ENCODE results near the gene BASP1.
"Not testable (repeated sequence)": the region's sequence is repeated elsewhere in the genome, so short reads cannot be mapped to it uniquely, and the experiment has no call there.

BASP1 gene

DNA sequence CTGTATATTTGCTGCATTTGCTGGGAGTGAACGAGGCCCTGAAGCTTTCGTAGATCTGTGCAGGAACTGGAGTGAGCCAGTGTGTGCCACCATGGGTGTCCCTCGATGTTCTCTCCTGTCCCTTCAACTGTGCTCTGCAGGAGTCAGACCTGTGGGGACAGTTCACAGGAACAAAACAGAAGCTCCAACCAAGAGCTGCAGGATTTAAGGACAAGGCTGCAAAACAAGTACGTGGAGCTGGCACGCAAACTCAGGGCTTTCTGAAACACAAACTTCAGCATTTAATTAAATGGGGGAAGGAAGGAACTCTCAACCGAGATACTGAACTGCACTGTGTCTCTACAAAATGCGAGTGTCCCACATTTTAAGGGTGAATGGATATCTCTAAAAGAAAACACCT is 24.2 kb downstream of the BASP1 start:
- Histone ChIP-seq H2BK15ac (ENCODE audit: low read length) (no peak overlapping the region), H3K4me2 (ENCODE audit: insufficient read depth, low read length, poor library complexity, severe bottlenecking) (no peak overlapping the region), H2BK120ac (ENCODE audit: low read depth, low read length) (no peak overlapping the region), H3K14ac (ENCODE audit: low read length) (no peak overlapping the region), H3K27me3 (ENCODE audit: control insufficient read depth in 3 of 3, insufficient read depth in 3 of 3, low read depth in 1 of 3, low read length in 3 of 3) (peaks cover 0 to 2% (median 0%) of the 10 kb centered on the region in 3 experiments), H2BK5ac (ENCODE audit: low read length) (no peak overlapping the region), H2AK5ac (ENCODE audit: low read depth, low read length) (no peak overlapping the region), H3K9me3 (replicated peaks in 1 of 2; ENCODE audit: control insufficient read depth in 2 of 2, insufficient read depth in 1 of 2, low read depth in 1 of 2, low read length in 2 of 2) (no peaks in the 10 kb centered on the region), H3K23ac (ENCODE audit: low read depth, low read length, poor library complexity) (no peak overlapping the region), H3K4me3 (ENCODE audit: low read length in 2 of 2) (no peak overlapping the region), H3K18ac (ENCODE audit: low read length) (no peak overlapping the region), H3K4ac (ENCODE audit: low read length) (no peak overlapping the region), H3K36me3 (replicated peaks in 1 of 2; ENCODE audit: control insufficient read depth in 2 of 2, insufficient read depth in 2 of 2, low read length in 2 of 2) (peaks cover 5 to 39% of the 10 kb centered on the region in 2 donors), H3K4me1 (ENCODE audit: control insufficient read depth in 2 of 2, insufficient read depth in 1 of 2, low read depth in 1 of 2, low read length in 2 of 2) (peaks cover 0 to 6% of the 10 kb centered on the region in 2 donors), H4K8ac (ENCODE audit: low read depth, low read length) (no peak overlapping the region), H3K27ac (replicated peaks; ENCODE audit: low read length) (no peak overlapping the region), H4K91ac (ENCODE audit: low read depth, low read length, poor library complexity) (no peak overlapping the region), H2AFZ (ENCODE audit: low read length) (no peak overlapping the region), H3K9ac (ENCODE audit: low read depth, low read length, poor library complexity) (no peak overlapping the region), H2BK12ac (ENCODE audit: low read length) (no peak overlapping the region), H3K79me1 (ENCODE audit: low read depth, low read length) (peaks cover 3% of the 10 kb centered on the region)
- WGBS, 2 donors (ENCODE audit: extremely low coverage in 2 of 2, insufficient read length in 2 of 2, insufficient replicate concordance in 1 of 2) = no CpG with 5 or more reads among the region's 7 CpGs
- DNase-seq (ENCODE audit: low spot score) = no peak

DNA sequence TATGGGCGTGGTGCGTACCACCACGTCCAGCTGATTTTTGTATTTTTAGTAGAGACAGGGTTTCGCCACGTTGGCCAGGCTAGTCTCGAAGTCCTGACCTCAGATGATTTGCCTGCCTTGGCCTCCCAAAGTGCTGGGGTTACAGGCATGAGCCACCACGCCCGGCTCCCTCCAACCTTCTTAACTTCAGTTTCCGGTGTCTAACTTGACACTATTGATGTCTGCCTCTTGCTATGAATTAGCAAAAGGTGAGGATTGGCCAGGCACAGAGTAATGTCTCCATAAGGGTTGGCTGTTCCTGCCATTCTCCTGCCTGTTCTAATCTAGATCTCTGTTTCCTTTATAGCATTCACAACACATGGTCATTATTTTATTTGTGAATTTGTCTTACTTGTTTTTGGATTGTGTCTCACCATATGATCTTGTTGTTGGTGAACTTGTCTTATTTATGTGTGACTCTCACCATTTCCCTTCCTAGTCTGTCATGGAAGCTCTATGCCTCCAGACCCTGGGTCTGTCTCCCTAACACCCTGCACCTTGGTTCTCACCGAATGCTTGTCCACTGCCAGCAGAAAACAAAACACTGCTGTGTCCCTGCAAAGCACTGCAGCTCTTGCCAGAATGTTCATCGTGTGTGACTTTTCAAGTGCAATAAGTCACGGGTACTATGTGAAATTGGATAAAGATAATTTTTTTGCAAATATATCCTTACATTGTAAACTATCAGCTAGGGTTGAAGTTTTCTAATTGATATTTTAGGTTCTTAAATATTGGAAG is 26.0 kb downstream of the BASP1 start:
- Histone ChIP-seq H4K8ac (ENCODE audit: low read depth, low read length) (no peak overlapping the region), H2AK5ac (ENCODE audit: low read depth, low read length) (no peak overlapping the region), H3K4me1 (ENCODE audit: control insufficient read depth in 2 of 2, insufficient read depth in 1 of 2, low read depth in 1 of 2, low read length in 2 of 2) (peaks cover 0 to 6% of the 10 kb centered on the region in 2 donors), H4K91ac (ENCODE audit: low read depth, low read length, poor library complexity) (no peak overlapping the region), H3K9ac (ENCODE audit: low read depth, low read length, poor library complexity) (no peak overlapping the region), H3K27ac (replicated peaks; ENCODE audit: low read length) (peak overlapping the region; percentile 18), H2BK12ac (ENCODE audit: low read length) (no peak overlapping the region), H3K4ac (ENCODE audit: low read length) (no peak overlapping the region), H3K23ac (ENCODE audit: low read depth, low read length, poor library complexity) (no peak overlapping the region), H2BK120ac (ENCODE audit: low read depth, low read length) (no peak overlapping the region), H3K79me1 (ENCODE audit: low read depth, low read length) (peaks cover 3% of the 10 kb centered on the region), H3K4me2 (ENCODE audit: insufficient read depth, low read length, poor library complexity, severe bottlenecking) (no peak overlapping the region), H3K9me3 (replicated peaks in 1 of 2; ENCODE audit: control insufficient read depth in 2 of 2, insufficient read depth in 1 of 2, low read depth in 1 of 2, low read length in 2 of 2) (no peaks in the 10 kb centered on the region), H2AFZ (ENCODE audit: low read length) (no peak overlapping the region), H3K36me3 (replicated peaks in 1 of 2; ENCODE audit: control insufficient read depth in 2 of 2, insufficient read depth in 2 of 2, low read length in 2 of 2) (peaks cover 8 to 43% of the 10 kb centered on the region in 2 donors), H3K18ac (ENCODE audit: low read length) (no peak overlapping the region), H3K4me3 (ENCODE audit: low read length in 2 of 2) (no peak overlapping the region), H2BK15ac (ENCODE audit: low read length) (no peak overlapping the region), H3K14ac (ENCODE audit: low read length) (no peak overlapping the region), H3K27me3 (ENCODE audit: control insufficient read depth in 3 of 3, insufficient read depth in 3 of 3, low read depth in 1 of 3, low read length in 3 of 3) (peaks cover 0 to 2% (median 0%) of the 10 kb centered on the region in 3 experiments), H2BK5ac (ENCODE audit: low read length) (no peak overlapping the region)
- DNase-seq (ENCODE audit: low spot score) = no peak
- WGBS, 2 donors (ENCODE audit: extremely low coverage in 2 of 2, insufficient read length in 2 of 2, insufficient replicate concordance in 1 of 2) = no CpG with 5 or more reads among the region's 12 CpGs

DNA sequence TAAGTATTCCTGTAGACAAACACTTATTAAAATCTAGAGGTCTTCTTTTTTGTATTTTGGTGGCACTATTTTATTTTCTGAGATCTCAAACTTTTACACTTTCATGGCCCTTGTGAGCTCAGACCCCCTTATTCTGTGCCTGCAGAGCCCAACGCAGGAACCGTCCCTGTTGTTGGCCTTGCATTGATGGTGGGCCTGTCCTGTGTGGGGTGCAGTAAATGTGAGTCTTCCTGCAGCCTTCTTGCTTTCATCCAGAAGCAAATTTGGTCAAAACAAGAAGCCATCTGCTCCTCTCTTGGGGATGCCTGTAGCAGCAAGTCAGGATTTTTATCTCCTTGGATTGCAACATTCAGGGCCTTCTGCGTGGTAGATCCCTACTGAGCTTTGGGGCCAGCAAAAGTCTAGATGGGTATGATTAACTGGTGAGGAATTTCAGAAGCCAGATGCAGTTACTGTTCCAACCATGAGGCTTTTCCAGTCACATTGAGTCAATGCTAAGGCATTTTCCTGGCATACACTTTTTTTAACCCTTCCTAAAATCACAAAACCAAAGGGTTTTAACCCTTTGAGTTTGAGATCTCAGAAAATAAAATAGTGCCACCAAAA is 31.7 kb downstream of the BASP1 start:
- no CpG with 5 or more reads among the region's 3 CpGs for WGBS, 2 donors (ENCODE audit: extremely low coverage in 2 of 2, insufficient read length in 2 of 2, insufficient replicate concordance in 1 of 2)
- no peak overlapping the region for H3K4ac ChIP-seq (ENCODE audit: low read length)
- no peak overlapping the region for H3K9ac ChIP-seq (ENCODE audit: low read depth, low read length, poor library complexity)
- no peak overlapping the region for H2AFZ ChIP-seq (ENCODE audit: low read length)
- H3K4me2 ChIP-seq (ENCODE audit: insufficient read depth, low read length, poor library complexity, severe bottlenecking) = no peak overlapping the region
- no peak overlapping the region for H2BK15ac ChIP-seq (ENCODE audit: low read length)
- H4K91ac ChIP-seq (ENCODE audit: low read depth, low read length, poor library complexity) = no peak overlapping the region
- H3K4me3 ChIP-seq (ENCODE audit: low read length in 2 of 2) = no peak overlapping the region
- no peak overlapping the region for H2AK5ac ChIP-seq (ENCODE audit: low read depth, low read length)
- no peak overlapping the region for H3K27ac ChIP-seq (replicated peaks; ENCODE audit: low read length)
- H3K14ac ChIP-seq (ENCODE audit: low read length) = no peak overlapping the region
- peaks cover 10 to 67% of the 10 kb centered on the region in 2 donors for H3K36me3 ChIP-seq (replicated peaks in 1 of 2; ENCODE audit: control insufficient read depth in 2 of 2, insufficient read depth in 2 of 2, low read length in 2 of 2)
- no peak overlapping the region for H4K8ac ChIP-seq (ENCODE audit: low read depth, low read length)
- peaks cover 0 to 7% of the 10 kb centered on the region in 2 donors for H3K9me3 ChIP-seq (replicated peaks in 1 of 2; ENCODE audit: control insufficient read depth in 2 of 2, insufficient read depth in 1 of 2, low read depth in 1 of 2, low read length in 2 of 2)
- no peak overlapping the region for H3K23ac ChIP-seq (ENCODE audit: low read depth, low read length, poor library complexity)
- H3K4me1 ChIP-seq (ENCODE audit: control insufficient read depth in 2 of 2, insufficient read depth in 1 of 2, low read depth in 1 of 2, low read length in 2 of 2) = no peaks in the 10 kb centered on the region
- DNase-seq (ENCODE audit: low spot score) = no peak
- H2BK120ac ChIP-seq (ENCODE audit: low read depth, low read length) = no peak overlapping the region
- no peak overlapping the region for H3K18ac ChIP-seq (ENCODE audit: low read length)
- H3K27me3 ChIP-seq (ENCODE audit: control insufficient read depth in 3 of 3, insufficient read depth in 3 of 3, low read depth in 1 of 3, low read length in 3 of 3) = no peaks in the 10 kb centered on the region
- H3K79me1 ChIP-seq (ENCODE audit: low read depth, low read length) = peaks cover 8% of the 10 kb centered on the region
- H2BK12ac ChIP-seq (ENCODE audit: low read length) = no peak overlapping the region
- H2BK5ac ChIP-seq (ENCODE audit: low read length) = no peak overlapping the region

DNA sequence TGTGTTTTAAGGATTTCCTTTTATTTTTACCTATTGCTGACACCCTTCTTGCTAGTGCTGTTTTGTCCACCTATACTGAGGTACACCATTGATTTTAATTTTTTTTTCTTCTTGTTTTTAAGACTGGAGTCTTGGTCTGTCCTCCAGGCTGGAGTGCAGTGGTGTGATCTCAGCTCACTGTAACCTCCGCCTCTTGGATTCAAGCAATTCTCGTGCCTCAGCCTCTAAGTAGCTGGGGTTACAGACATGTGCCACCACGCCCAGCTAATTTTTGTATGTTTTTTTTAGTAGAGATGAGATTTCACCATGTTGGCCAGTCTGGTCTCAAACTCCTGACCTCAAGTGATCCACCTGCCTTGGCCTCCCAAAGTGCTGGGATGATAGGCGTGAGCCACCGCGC is 32.4 kb downstream of the BASP1 start:
- not testable (repeated sequence) for H2BK15ac ChIP-seq (ENCODE audit: low read length); H3K79me1 ChIP-seq (ENCODE audit: low read depth, low read length); H3K4ac ChIP-seq (ENCODE audit: low read length); DNase-seq (ENCODE audit: low spot score); H2BK5ac ChIP-seq (ENCODE audit: low read length); H3K23ac ChIP-seq (ENCODE audit: low read depth, low read length, poor library complexity); H2BK120ac ChIP-seq (ENCODE audit: low read depth, low read length); H2AK5ac ChIP-seq (ENCODE audit: low read depth, low read length); H3K9ac ChIP-seq (ENCODE audit: low read depth, low read length, poor library complexity); H2AFZ ChIP-seq (ENCODE audit: low read length); H3K4me3 ChIP-seq (ENCODE audit: low read length in 2 of 2); H3K18ac ChIP-seq (ENCODE audit: low read length); H2BK12ac ChIP-seq (ENCODE audit: low read length); H3K4me1 ChIP-seq (ENCODE audit: control insufficient read depth in 2 of 2, insufficient read depth in 1 of 2, low read depth in 1 of 2, low read length in 2 of 2); H4K91ac ChIP-seq (ENCODE audit: low read depth, low read length, poor library complexity); H3K14ac ChIP-seq (ENCODE audit: low read length); H3K27me3 ChIP-seq (ENCODE audit: control insufficient read depth in 3 of 3, insufficient read depth in 3 of 3, low read depth in 1 of 3, low read length in 3 of 3); H3K27ac ChIP-seq (replicated peaks; ENCODE audit: low read length); H4K8ac ChIP-seq (ENCODE audit: low read depth, low read length); H3K4me2 ChIP-seq (ENCODE audit: insufficient read depth, low read length, poor library complexity, severe bottlenecking)
- Histone ChIP-seq H3K36me3 (replicated peaks in 1 of 2; ENCODE audit: control insufficient read depth in 2 of 2, insufficient read depth in 2 of 2, low read length in 2 of 2) (peaks cover 10 to 71% of the 10 kb centered on the region in 2 donors), H3K9me3 (replicated peaks in 1 of 2; ENCODE audit: control insufficient read depth in 2 of 2, insufficient read depth in 1 of 2, low read depth in 1 of 2, low read length in 2 of 2) (peaks cover 0 to 11% of the 10 kb centered on the region in 2 donors)
- WGBS, 2 donors (ENCODE audit: extremely low coverage in 2 of 2, insufficient read length in 2 of 2, insufficient replicate concordance in 1 of 2) = no CpG with 5 or more reads among the region's 6 CpGs

Data from neuronal stem cell (in vitro differentiated cells).